SK-N-SH treated with all-trans-retinoic acid at 6 μM for 48 hours (cell line): ENCODE measurements around the gene ULK1.
"Not testable (repeated sequence)": the region's sequence is repeated elsewhere in the genome, so short reads cannot be mapped to it uniquely, and the experiment has no call there.

Source experiments
- ATAC-seq: fragments of 200-7000 bp; cut with Tn5 transposase; 3 replicates; pipeline ENCODE4 v1.9.1; 2020; ENCODE audit warnings: mild to moderate bottlenecking, moderate library complexity
- ARNTL ChIP-seq: fragments of 450-650 bp; formaldehyde crosslinking; IDR thresholded peaks from 2 replicates; pipeline ENCODE4 v1.5.0; 2020; ENCODE audit warnings: low read depth, mild to moderate bottlenecking, moderate library complexity, borderline replicate concordance
- BACH2 ChIP-seq: fragments of 250-450 bp; sonication (Bioruptor Pico); IDR thresholded peaks from 2 replicates; pipeline ENCODE4 v1.9.0; 2021; ENCODE audit warnings: mild to moderate bottlenecking, borderline replicate concordance
- CREB5 ChIP-seq: fragments of 250-450 bp; sonication (Bioruptor Pico); IDR thresholded peaks from 2 replicates; pipeline ENCODE4 v1.5.1; 2020; ENCODE audit warnings: low read depth, mild to moderate bottlenecking, moderate library complexity
- CSDC2 ChIP-seq: fragments of 250-450 bp; sonication (Bioruptor Pico); IDR thresholded peaks from 2 replicates; pipeline ENCODE4 v1.5.0; 2020; ENCODE audit warnings: mild to moderate bottlenecking, moderate library complexity
- ESRRG ChIP-seq: fragments of 250-450 bp; sonication (Bioruptor Pico); IDR thresholded peaks from 2 replicates; pipeline ENCODE4 v1.6.1; 2021; ENCODE audit warnings: mild to moderate bottlenecking
- GLIS3 ChIP-seq: fragments of 250-450 bp; sonication (Bioruptor Pico); IDR thresholded peaks from 2 replicates; pipeline ENCODE4 v1.5.0; 2020; ENCODE audit warnings: mild to moderate bottlenecking, moderate library complexity
- ISL1 ChIP-seq: fragments of 250-450 bp; sonication (Bioruptor Pico); IDR thresholded peaks from 2 replicates; pipeline ENCODE4 v2.1.2; 2022; ENCODE audit warnings: mild to moderate bottlenecking, moderate library complexity
- OSR1 ChIP-seq: fragments of 250-450 bp; sonication (Bioruptor Pico); IDR thresholded peaks from 2 replicates; pipeline ENCODE4 v1.8.0; 2022; ENCODE audit warnings: moderate library complexity, mild to moderate bottlenecking, inconsistent platforms
- PPARA ChIP-seq: fragments of 250-450 bp; sonication (Bioruptor Pico); IDR thresholded peaks from 2 replicates; pipeline ENCODE4 v1.5.0; 2020; ENCODE audit warnings: mild to moderate bottlenecking, borderline replicate concordance
- RARB ChIP-seq: fragments of 250-450 bp; sonication (Bioruptor Pico); IDR thresholded peaks from 2 replicates; pipeline ENCODE4 v1.8.0; 2021; ENCODE audit warnings: mild to moderate bottlenecking, moderate library complexity
- SNAI2 ChIP-seq: fragments of 250-450 bp; sonication (Bioruptor Pico); IDR thresholded peaks from 2 replicates; pipeline ENCODE4 v1.5.0; 2020; ENCODE audit warnings: mild to moderate bottlenecking, moderate library complexity
- TCF4 ChIP-seq: fragments of 250-450 bp; sonication (Bioruptor Pico); IDR thresholded peaks from 2 replicates; pipeline ENCODE4 v1.8.0; 2021; ENCODE audit warnings: mild to moderate bottlenecking, moderate library complexity, borderline replicate concordance
- TOX ChIP-seq: fragments of 250-450 bp; sonication (Bioruptor Pico); IDR thresholded peaks from 2 replicates; pipeline ENCODE4 v1.8.0; 2021; ENCODE audit warnings: mild to moderate bottlenecking, moderate library complexity, borderline replicate concordance
- TSHZ2 ChIP-seq: fragments of 250-450 bp; sonication (Bioruptor Pico); IDR thresholded peaks from 2 replicates; pipeline ENCODE4 v1.5.0; 2020; ENCODE audit warnings: mild to moderate bottlenecking, moderate library complexity
- ZC3H10 ChIP-seq: fragments of 250-450 bp; sonication (Bioruptor Pico); IDR thresholded peaks from 2 replicates; pipeline ENCODE4 v1.5.1; 2021; ENCODE audit warnings: mild to moderate bottlenecking, moderate library complexity
- ZFP3 ChIP-seq: fragments of 250-450 bp; sonication (Bioruptor Pico); IDR thresholded peaks from 2 replicates; pipeline ENCODE4 v1.5.0; 2020; ENCODE audit warnings: mild to moderate bottlenecking, moderate library complexity
- ZFP30 ChIP-seq: fragments of 450-650 bp; formaldehyde crosslinking; IDR thresholded peaks from 2 replicates; pipeline ENCODE4 v1.5.0; 2022; ENCODE audit warnings: mild to moderate bottlenecking, moderate library complexity
- ZNF565 ChIP-seq: fragments of 450-650 bp; formaldehyde crosslinking; conservative IDR thresholded peaks from 2 replicates; pipeline ENCODE4 v1.5.0; 2020; ENCODE audit warnings: low read depth, mild to moderate bottlenecking, moderate library complexity
- ZNF70 ChIP-seq: fragments of 450-650 bp; formaldehyde crosslinking; IDR thresholded peaks from 2 replicates; pipeline ENCODE4 v1.5.0; 2020; ENCODE audit warnings: mild to moderate bottlenecking, moderate library complexity
- ZNF8 ChIP-seq: fragments of 450-650 bp; formaldehyde crosslinking; IDR thresholded peaks from 2 replicates; pipeline ENCODE4 v1.5.0; 2020; ENCODE audit warnings: mild to moderate bottlenecking, moderate library complexity
- TF ChIP-seq, protein P1 (sequence below): fragments of 250-450 bp; sonication (Bioruptor Pico); IDR thresholded peaks from 2 replicates; pipeline ENCODE4 v1.5.1; 2021; ENCODE audit warnings: mild to moderate bottlenecking, moderate library complexity
- TF ChIP-seq, protein P2 (sequence below): fragments of 250-450 bp; sonication (Bioruptor Pico); IDR thresholded peaks from 2 replicates; pipeline ENCODE4 v1.8.0; 2020; ENCODE audit warnings: mild to moderate bottlenecking, moderate library complexity, borderline replicate concordance

The ULK1 gene

DNA sequence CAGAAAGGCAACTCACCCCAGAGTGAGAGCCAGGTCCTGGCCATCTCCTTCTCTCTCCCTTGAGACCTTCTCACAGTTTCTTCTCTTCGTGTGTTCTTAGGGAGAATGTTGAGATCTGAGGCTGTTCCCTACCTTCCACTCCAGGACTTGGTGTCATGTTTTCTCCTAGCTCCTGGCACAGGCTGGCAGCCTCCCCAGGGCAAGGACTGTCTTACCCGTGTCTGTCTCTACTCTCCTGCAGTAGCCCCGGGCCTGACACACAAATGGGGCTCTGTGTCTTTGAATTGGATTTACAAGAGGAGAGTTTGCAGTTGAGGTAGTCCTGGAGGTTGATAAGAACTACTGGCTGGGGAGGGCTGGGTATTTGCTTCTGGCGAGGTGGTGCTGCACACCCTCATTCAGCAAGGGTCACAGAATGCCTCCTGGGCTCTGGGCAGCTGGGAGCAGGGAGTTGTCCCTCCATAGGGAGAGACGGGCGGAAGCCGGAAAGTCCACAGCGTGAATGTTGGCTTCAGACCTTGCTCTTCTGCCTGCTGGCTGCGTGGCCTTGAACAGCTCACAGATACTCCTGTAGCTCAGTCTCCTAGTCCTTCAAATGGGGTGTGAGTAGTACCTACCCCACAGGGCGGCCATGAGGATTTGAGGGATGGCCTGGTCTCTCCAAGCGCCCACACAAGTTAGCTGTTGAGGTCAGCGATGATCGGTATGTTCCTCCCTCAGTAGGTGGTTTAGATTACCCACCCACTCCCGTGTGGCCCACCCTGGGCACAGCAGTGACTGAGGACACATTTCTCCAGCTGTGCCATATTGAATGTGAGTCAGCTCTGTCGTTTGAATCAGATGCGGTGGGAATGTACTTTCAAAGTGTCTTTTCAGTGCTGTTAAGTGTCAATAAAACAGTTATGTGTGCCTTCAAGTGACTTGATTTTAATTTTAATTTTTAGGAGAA is 65.5 kb downstream of the ULK1 start:
- TF ChIP-seq CSDC2 (CRISPR knock-in tag) (no peak), ZNF70 (CRISPR knock-in tag) (no peak), ESRRG (CRISPR knock-in tag) (no peak), GLIS3 (CRISPR knock-in tag) (no peak), ISL1 (CRISPR knock-in tag) (no peak), PPARA (CRISPR knock-in tag) (no peak), RARB (no peak), SNAI2 (no peak), ZFP30 (CRISPR knock-in tag) (no peak), OSR1 (CRISPR knock-in tag) (no peak), ZFP3 (CRISPR knock-in tag) (no peak), ZNF565 (CRISPR knock-in tag) (no peak)
- TF ChIP-seq, protein P1, sequence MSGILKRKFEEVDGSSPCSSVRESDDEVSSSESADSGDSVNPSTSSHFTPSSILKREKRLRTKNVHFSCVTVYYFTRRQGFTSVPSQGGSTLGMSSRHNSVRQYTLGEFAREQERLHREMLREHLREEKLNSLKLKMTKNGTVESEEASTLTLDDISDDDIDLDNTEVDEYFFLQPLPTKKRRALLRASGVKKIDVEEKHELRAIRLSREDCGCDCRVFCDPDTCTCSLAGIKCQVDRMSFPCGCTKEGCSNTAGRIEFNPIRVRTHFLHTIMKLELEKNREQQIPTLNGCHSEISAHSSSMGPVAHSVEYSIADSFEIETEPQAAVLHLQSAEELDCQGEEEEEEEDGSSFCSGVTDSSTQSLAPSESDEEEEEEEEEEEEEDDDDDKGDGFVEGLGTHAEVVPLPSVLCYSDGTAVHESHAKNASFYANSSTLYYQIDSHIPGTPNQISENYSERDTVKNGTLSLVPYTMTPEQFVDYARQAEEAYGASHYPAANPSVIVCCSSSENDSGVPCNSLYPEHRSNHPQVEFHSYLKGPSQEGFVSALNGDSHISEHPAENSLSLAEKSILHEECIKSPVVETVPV (CRISPR knock-in tag) = no peak
- TF ChIP-seq, protein P2, sequence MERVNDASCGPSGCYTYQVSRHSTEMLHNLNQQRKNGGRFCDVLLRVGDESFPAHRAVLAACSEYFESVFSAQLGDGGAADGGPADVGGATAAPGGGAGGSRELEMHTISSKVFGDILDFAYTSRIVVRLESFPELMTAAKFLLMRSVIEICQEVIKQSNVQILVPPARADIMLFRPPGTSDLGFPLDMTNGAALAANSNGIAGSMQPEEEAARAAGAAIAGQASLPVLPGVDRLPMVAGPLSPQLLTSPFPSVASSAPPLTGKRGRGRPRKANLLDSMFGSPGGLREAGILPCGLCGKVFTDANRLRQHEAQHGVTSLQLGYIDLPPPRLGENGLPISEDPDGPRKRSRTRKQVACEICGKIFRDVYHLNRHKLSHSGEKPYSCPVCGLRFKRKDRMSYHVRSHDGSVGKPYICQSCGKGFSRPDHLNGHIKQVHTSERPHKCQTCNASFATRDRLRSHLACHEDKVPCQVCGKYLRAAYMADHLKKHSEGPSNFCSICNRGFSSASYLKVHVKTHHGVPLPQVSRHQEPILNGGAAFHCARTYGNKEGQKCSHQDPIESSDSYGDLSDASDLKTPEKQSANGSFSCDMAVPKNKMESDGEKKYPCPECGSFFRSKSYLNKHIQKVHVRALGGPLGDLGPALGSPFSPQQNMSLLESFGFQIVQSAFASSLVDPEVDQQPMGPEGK (CRISPR knock-in tag) = no peak

GRCh38 chr12:131960590-131961325 is 66.3 kb downstream of the ULK1 start:
- ATAC-seq = not testable (repeated sequence)

More for the DNA sequence above, 65.5 kb downstream of the ULK1 start:
- ATAC-seq = no peak; the same call in 2 of the 3 replicates

GRCh38 chr12:131961328-131961727 is 66.9 kb downstream of the ULK1 start:
- ATAC-seq = not testable (repeated sequence)

GRCh38 chr12:131962069-131962468 is 67.6 kb downstream of the ULK1 start:
- TF ChIP-seq TOX (CRISPR knock-in tag) = no peak
- TF ChIP-seq ZC3H10 (CRISPR knock-in tag) = no peak
- no peak for TF ChIP-seq BACH2 (CRISPR knock-in tag)
- no peak for TF ChIP-seq CREB5
- no peak for TF ChIP-seq TCF4 (CRISPR knock-in tag)
- TF ChIP-seq ZFP30 (CRISPR knock-in tag) = no peak
- TF ChIP-seq RARB = no peak
- no peak for TF ChIP-seq ARNTL (CRISPR knock-in tag)
- no peak for TF ChIP-seq TSHZ2
- no peak for TF ChIP-seq PPARA (CRISPR knock-in tag)
- no peak for TF ChIP-seq ZNF70 (CRISPR knock-in tag)
- TF ChIP-seq, protein P1 (CRISPR knock-in tag) = no peak
- no peak for TF ChIP-seq ZNF8 (CRISPR knock-in tag)
- TF ChIP-seq CSDC2 (CRISPR knock-in tag) = no peak
- no peak for TF ChIP-seq ZFP3 (CRISPR knock-in tag)
- no peak for TF ChIP-seq ISL1 (CRISPR knock-in tag)
- TF ChIP-seq, all 23 proteins: peak for 0
- no peak for ATAC-seq
